CD4-positive, alpha-beta T cell (primary cell): ENCODE measurements around the gene ZNF536. TPM values are rescaled to one million over a fixed set of nuclear protein-coding genes. Genes with fewer than 3 reads are reported as not detected.

Experiments used
- ATAC-seq: fragments of 200-7000 bp; cut with Tn5 transposase; one replicate; pipeline ENCODE4 v1.10.0; 2022; ENCODE audit warnings: mild to moderate bottlenecking; ENCODE audit not compliant: poor library complexity
- CTCF ChIA-PET: fragments of 350-600 bp; sonication (Branson Sonifier 250); formaldehyde crosslinking; loops from one replicate; lab custom pipeline; 2021; ENCODE audit warnings: antibody characterized with exemption, inconsistent platforms; lab: Charles Lee
- POLR2A ChIA-PET: fragments of 350-600 bp; sonication (Branson Sonifier 250); formaldehyde crosslinking; loops from one replicate; lab custom pipeline; 2021; ENCODE audit warnings: antibody characterized with exemption, inconsistent platforms; lab: Charles Lee
- DNase-seq, 14 experiments: peaks; one replicate each; pipeline ENCODE4 v3.0.0-alpha.2; 2013 to 2020; ENCODE audit warnings: mixed read lengths in 2 of 14
- H3K27ac ChIP-seq, 2 donors: one replicate each; pipeline versions ENCODE4 v1.5.1 to v1.7.0; 2013; ENCODE audit warnings: low read length in 2 of 2, low read depth in 1 of 2, mild to moderate bottlenecking in 1 of 2
- H3K27me3 ChIP-seq, 2 experiments: 1 replicate in 1 of 2; 2 replicates in 1 of 2; pipeline versions ENCODE4 v1.6.1 to v1.7.0; 2013; ENCODE audit warnings: low read length in 2 of 2, control low read depth in 1 of 2, mild to moderate bottlenecking in 1 of 2, moderate library complexity in 1 of 2; ENCODE audit not compliant: insufficient read depth in 2 of 2, control insufficient read depth in 1 of 2
- H3K36me3 ChIP-seq: one replicate; pipeline ENCODE4 v1.6.1; 2013; ENCODE audit warnings: low read length, control low read depth; ENCODE audit not compliant: insufficient read depth
- H3K4me1 ChIP-seq: one replicate; pipeline ENCODE4 v1.6.1; 2013; ENCODE audit warnings: low read length, control low read depth; ENCODE audit not compliant: insufficient read depth
- H3K4me3 ChIP-seq: one replicate; pipeline ENCODE4 v1.5.1; 2013; ENCODE audit warnings: mild to moderate bottlenecking, low read length, moderate library complexity
- H3K9me3 ChIP-seq, 2 experiments: 1 replicate in 1 of 2; 2 replicates in 1 of 2; pipeline versions ENCODE4 v1.6.1 to v1.7.0; 2013; ENCODE audit warnings: low read length in 2 of 2, mild to moderate bottlenecking in 2 of 2, control low read depth in 1 of 2, moderate library complexity in 1 of 2; ENCODE audit not compliant: control insufficient read depth in 1 of 2, insufficient read depth in 1 of 2
- H3K27ac Mint-ChIP-seq: one replicate; pipeline ENCODE4 v1.8.0; 2020; ENCODE audit warnings: mixed read lengths
- H3K27me3 Mint-ChIP-seq: one replicate; pipeline ENCODE4 v1.8.0; 2021; ENCODE audit warnings: mixed read lengths
- H3K36me3 Mint-ChIP-seq: one replicate; pipeline ENCODE4 v1.8.0; 2021; ENCODE audit warnings: low read depth, mixed read lengths
- H3K4me1 Mint-ChIP-seq: one replicate; pipeline ENCODE4 v1.8.0; 2021; ENCODE audit warnings: low read depth, mixed read lengths
- H3K4me3 Mint-ChIP-seq: one replicate; pipeline ENCODE4 v1.8.0; 2020; ENCODE audit warnings: mild to moderate bottlenecking, mixed read lengths
- H3K9me3 Mint-ChIP-seq: one replicate; pipeline ENCODE4 v1.8.0; 2020; ENCODE audit warnings: mixed read lengths
- CTCF ChIP-seq: fragments of 200-600 bp; IDR thresholded peaks from one replicate; pipeline ENCODE4 v1.8.0; 2022; ENCODE audit warnings: antibody characterized with exemption, mild to moderate bottlenecking
- intact Hi-C, 2 experiments: fragments of 100-400 bp; cut with DNase I in 1 of 2; cut with micrococcal nuclease in 1 of 2; formaldehyde crosslinking; loops; one replicate each; pipeline versions ENCODE4 v1.15.1 to v1.9.0; 2023 to 2025; cut with DNase I, micrococcal nuclease
- total RNA-seq, 174 experiments: library from RNA in 2 of 174; stranded (reverse) in 2 of 174; gene quantifications; one replicate each; pipeline ENCODE4 v1.2.3 and lab custom pipeline; 2021 to 2026

Gene ZNF536
- total RNA-seq, 2 experiments from 2014 or later, result not detected

DNA sequence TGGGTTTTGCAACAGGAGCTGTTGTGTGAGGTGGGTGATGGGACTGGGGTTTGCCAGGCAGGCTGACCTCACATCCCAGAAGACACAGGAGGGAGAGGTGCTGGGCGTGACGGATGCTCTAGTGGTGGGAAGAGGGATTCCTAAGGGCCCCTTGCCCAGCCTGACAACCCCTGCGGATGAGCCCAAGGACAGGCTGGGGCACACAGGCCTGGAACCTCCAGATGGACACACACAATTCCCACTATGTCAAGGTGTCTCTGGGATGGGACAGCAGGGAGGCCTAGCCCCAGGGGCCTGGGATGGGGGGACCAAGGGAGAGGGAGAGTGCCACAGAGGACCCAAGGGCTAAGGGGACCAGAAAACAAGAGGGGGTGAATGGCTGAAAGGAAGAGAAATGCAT lies 191.5 kb downstream of the ZNF536 start:
- H3K27ac Mint-ChIP-seq, result no peak overlapping the region
- ChIA-PET POLR2A (no interaction called here), CTCF (no interaction called here)
- no peak for ATAC-seq
- Histone ChIP-seq H3K4me1 (no peaks in the 10 kb centered on the region), H3K27ac (no peak overlapping the region), H3K36me3 (no peaks in the 10 kb centered on the region), H3K27me3 (no peaks in the 10 kb centered on the region), H3K4me3 (no peak overlapping the region), H3K9me3 (peaks cover 0 to 17% of the 10 kb centered on the region in 2 experiments)
- no peak overlapping the region for H3K4me3 Mint-ChIP-seq
- DNase-seq, result no peak
- H3K36me3 Mint-ChIP-seq, result no peaks in the 10 kb centered on the region
- H3K27me3 Mint-ChIP-seq, result peaks cover 13% of the 10 kb centered on the region
- H3K9me3 Mint-ChIP-seq, result no peaks in the 10 kb centered on the region
- H3K4me1 Mint-ChIP-seq, result no peaks in the 10 kb centered on the region
- no peak for TF ChIP-seq CTCF
- intact Hi-C loops, result no loop called here

DNA sequence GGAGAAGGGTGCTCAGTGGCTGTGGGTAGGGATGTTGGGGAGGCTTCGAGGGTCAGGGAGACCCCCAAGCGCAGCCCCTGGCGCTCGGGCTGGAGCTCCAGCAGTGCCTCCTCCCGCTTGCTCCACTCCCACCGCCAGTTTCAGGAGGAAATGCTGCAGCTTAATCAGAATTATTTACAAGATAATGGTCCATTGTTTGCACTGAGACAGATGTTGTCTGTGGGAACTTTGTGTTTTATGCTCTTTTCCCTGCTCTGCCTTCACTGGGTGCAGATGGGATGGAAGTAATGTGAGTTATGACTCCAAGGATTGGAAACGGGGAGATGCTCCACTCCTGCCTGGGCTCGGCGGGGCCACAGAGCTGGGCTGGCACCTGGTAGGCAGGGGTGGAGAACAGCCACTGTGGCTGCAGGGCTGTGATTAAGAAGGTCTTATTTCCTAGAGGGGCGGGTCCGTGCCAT lies 192.4 kb downstream of the ZNF536 start:
- ATAC-seq, result no peak
- Mint-ChIP-seq H3K27me3 (peaks cover 13% of the 10 kb centered on the region), H3K4me1 (no peaks in the 10 kb centered on the region), H3K4me3 (no peak overlapping the region), H3K36me3 (no peaks in the 10 kb centered on the region), H3K27ac (no peak overlapping the region), H3K9me3 (no peaks in the 10 kb centered on the region)
- DNase-seq, result no peak
- H3K27ac ChIP-seq, result no peak overlapping the region
- intact Hi-C loops, result no loop called here
- H3K4me3 ChIP-seq, result no peak overlapping the region
- peaks cover 0 to 17% of the 10 kb centered on the region in 2 experiments for H3K9me3 ChIP-seq
- ChIA-PET POLR2A (no interaction called here), CTCF (no interaction called here)
- no peak for TF ChIP-seq CTCF
- H3K27me3 ChIP-seq, result no peaks in the 10 kb centered on the region
- H3K36me3 ChIP-seq, result no peaks in the 10 kb centered on the region
- no peaks in the 10 kb centered on the region for H3K4me1 ChIP-seq

DNA sequence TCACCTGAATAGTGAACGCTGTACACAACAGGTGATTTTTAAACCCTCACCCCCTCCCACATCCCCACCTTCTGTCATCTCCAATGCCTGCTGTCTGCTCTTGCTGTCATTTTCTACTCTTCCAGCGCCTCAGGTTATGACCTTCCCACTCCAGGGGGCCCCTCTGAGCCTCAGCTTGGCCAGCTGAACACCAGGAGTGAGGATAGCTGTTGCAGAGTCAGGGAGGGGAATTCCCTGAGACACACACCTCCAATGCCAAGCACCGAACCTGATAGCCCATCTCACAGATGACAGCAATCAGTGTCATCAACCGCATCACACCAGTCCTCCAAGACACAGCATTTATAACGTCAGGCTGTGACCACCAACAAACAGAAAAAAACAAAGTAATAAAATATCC lies 193.5 kb downstream of the ZNF536 start:
- no peak for DNase-seq
- no peaks in the 10 kb centered on the region for H3K36me3 Mint-ChIP-seq
- intact Hi-C loops, result no loop called here

More for the DNA sequence above, 193.5 kb downstream of the ZNF536 start:
- Histone ChIP-seq H3K4me1 (no peaks in the 10 kb centered on the region), H3K4me3 (no peak overlapping the region), H3K36me3 (no peaks in the 10 kb centered on the region), H3K27me3 (no peaks in the 10 kb centered on the region), H3K9me3 (peaks cover 0 to 17% of the 10 kb centered on the region in 2 experiments), H3K27ac (no peak overlapping the region)
- CTCF ChIA-PET, result no interaction called here
- POLR2A ChIA-PET, result no interaction called here
- Mint-ChIP-seq H3K27ac (no peak overlapping the region), H3K27me3 (peaks cover 6% of the 10 kb centered on the region), H3K4me3 (no peak overlapping the region), H3K9me3 (no peaks in the 10 kb centered on the region), H3K4me1 (no peaks in the 10 kb centered on the region)
- no peak for ATAC-seq
- TF ChIP-seq CTCF, result no peak
